CD14-positive monocyte (primary cell): ENCODE data around the gene FAM210B. TPM values are rescaled to one million over a fixed set of nuclear protein-coding genes. Genes with fewer than 3 reads are reported as not detected.

Source experiments
- DNase-seq, 3 donors: peaks; one replicate each; pipeline ENCODE4 v3.0.0-alpha.2; 2011 to 2022
- H2AFZ ChIP-seq: 2 replicates; pipeline ENCODE4 v1.6.0; 2012; ENCODE audit warnings: mild to moderate bottlenecking, low read depth, low read length, inconsistent platforms; ENCODE audit not compliant: insufficient read depth, poor library complexity, severe bottlenecking
- H3K27ac ChIP-seq, 2 donors: 1 replicate in 1 of 2; 2 replicates in 1 of 2; pipeline ENCODE4 v1.5.1; 2012 to 2013; ENCODE audit warnings: low read length in 2 of 2, control low read depth in 1 of 2, inconsistent platforms in 1 of 2, low read depth in 1 of 2, mild to moderate bottlenecking in 1 of 2
- H3K27me3 ChIP-seq, 2 donors: one replicate each; pipeline versions ENCODE4 v1.6.0 to v1.6.1; 2011 to 2013; ENCODE audit warnings: low read length in 2 of 2; ENCODE audit not compliant: control insufficient read depth in 2 of 2, insufficient read depth in 2 of 2
- H3K36me3 ChIP-seq, 2 donors: replicated peaks in 1 of 2; 1 replicate in 1 of 2; 2 replicates in 1 of 2; pipeline versions ENCODE4 v1.5.1 to v1.6.1; 2012 to 2013; ENCODE audit warnings: low read length in 2 of 2, control low read depth in 1 of 2, inconsistent platforms in 1 of 2, mild to moderate bottlenecking in 1 of 2; ENCODE audit not compliant: insufficient read depth in 2 of 2, control insufficient read depth in 1 of 2
- H3K4me1 ChIP-seq, 2 donors: 1 replicate in 1 of 2; 2 replicates in 1 of 2; pipeline versions ENCODE4 v1.5.1 to v1.6.1; 2012 to 2013; ENCODE audit warnings: low read length in 2 of 2, control low read depth in 1 of 2, inconsistent platforms in 1 of 2, mild to moderate bottlenecking in 1 of 2, moderate library complexity in 1 of 2; ENCODE audit not compliant: insufficient read depth in 2 of 2, control insufficient read depth in 1 of 2
- H3K4me2 ChIP-seq: replicated peaks from 2 replicates; pipeline ENCODE3; 2012; ENCODE audit warnings: low read length, moderate library complexity, mild to moderate bottlenecking; ENCODE audit not compliant: poor library complexity, severe bottlenecking; ENCODE audit errors: extremely low read depth
- H3K4me3 ChIP-seq, 3 experiments: fragments of 200-600 bp in 1 of 3; sonication (generic) in 1 of 3; replicated peaks in 1 of 3; 1 replicate in 2 of 3; 2 replicates in 1 of 3; pipeline ENCODE4 v1.5.1; 2011 to 2013; ENCODE audit warnings: low read length in 3 of 3, mild to moderate bottlenecking in 3 of 3, control low read depth in 2 of 3, low read depth in 2 of 3, inconsistent platforms in 1 of 3, moderate library complexity in 1 of 3
- H3K79me2 ChIP-seq: 2 replicates; pipeline ENCODE4 v1.6.0; 2012; ENCODE audit warnings: mild to moderate bottlenecking, control low read depth, inconsistent platforms, low read length, moderate library complexity; ENCODE audit not compliant: insufficient read depth
- H3K9ac ChIP-seq: 2 replicates; pipeline ENCODE4 v1.6.0; 2017; ENCODE audit warnings: low read length, mild to moderate bottlenecking; ENCODE audit not compliant: insufficient read depth, poor library complexity, severe bottlenecking
- H3K9me3 ChIP-seq, 2 donors: replicated peaks in 1 of 2; 1 replicate in 1 of 2; 2 replicates in 1 of 2; pipeline versions ENCODE4 v1.5.1 to v1.6.1; 2012 to 2013; ENCODE audit warnings: low read length in 2 of 2, control low read depth in 1 of 2; ENCODE audit not compliant: control insufficient read depth in 1 of 2, insufficient read depth in 1 of 2
- H4K20me1 ChIP-seq: 2 replicates; pipeline ENCODE4 v1.6.0; 2012; ENCODE audit warnings: mild to moderate bottlenecking, low read length, control low read depth, moderate library complexity; ENCODE audit not compliant: insufficient read depth
- H3K27ac Mint-ChIP-seq, 7 donors: one replicate each; pipeline ENCODE4 v1.8.0; 2020; ENCODE audit warnings: mild to moderate bottlenecking in 7 of 7, mixed read lengths in 7 of 7, moderate library complexity in 6 of 7, inconsistent platforms in 2 of 7
- H3K27me3 Mint-ChIP-seq, 3 donors: one replicate each; pipeline ENCODE4 v1.8.0; 2021 to 2022; ENCODE audit warnings: low read depth in 3 of 3, mild to moderate bottlenecking in 3 of 3, mixed read lengths in 3 of 3, moderate library complexity in 3 of 3, inconsistent platforms in 1 of 3
- H3K36me3 Mint-ChIP-seq, 2 donors: one replicate each; pipeline ENCODE4 v1.8.0; 2020; ENCODE audit warnings: mixed read lengths in 2 of 2, inconsistent platforms in 1 of 2, mild to moderate bottlenecking in 1 of 2
- H3K4me1 Mint-ChIP-seq: one replicate; pipeline ENCODE4 v1.8.0; 2020; ENCODE audit warnings: mild to moderate bottlenecking, mixed read lengths
- H3K4me3 Mint-ChIP-seq, 2 donors: one replicate each; pipeline ENCODE4 v1.8.0; 2020; ENCODE audit warnings: mild to moderate bottlenecking in 2 of 2, mixed read lengths in 2 of 2, moderate library complexity in 1 of 2
- H3K9me3 Mint-ChIP-seq, 7 donors: one replicate each; pipeline ENCODE4 v1.8.0; 2020 to 2022; ENCODE audit warnings: mixed read lengths in 7 of 7, mild to moderate bottlenecking in 6 of 7, moderate library complexity in 6 of 7, inconsistent platforms in 2 of 7
- WGBS: methylation state at CpG from one replicate; pipeline ENCODE4 v1.1.5; 2013; ENCODE audit warnings: missing lambda C conversion rate; ENCODE audit not compliant: insufficient coverage; 5-methylcytosine and 5-hydroxymethylcytosine counted together
- intact Hi-C, 2 donors: fragments of 100-400 bp; cut with micrococcal nuclease; formaldehyde crosslinking; loops; one replicate each; pipeline versions ENCODE4 v1.15.0 to v1.15.1; 2023
- polyA plus RNA-seq, 3 donors: library from polyadenylated mRNA; depleted of rRNA in 1 of 3; unstranded in 2 of 3; stranded (reverse) in 1 of 3; fragments of 300-500 nt in 2 of 3; fragments of >200 nt in 1 of 3; fragmentation: Illumina TruSeq in 2 of 3; gene quantifications; 1 replicate in 2 of 3; 2 replicates in 1 of 3; pipeline ENCODE4 v1.2.3, GENCODE V29; 2012 to 2021
- TF ChIP-seq, protein P1 (sequence below): fragments of 200-600 bp; IDR thresholded peaks from one replicate; pipeline ENCODE4 v1.8.0; 2022; ENCODE audit warnings: antibody characterized with exemption, mild to moderate bottlenecking

FAM210B gene
- polyA plus RNA-seq, 3 donors, result 15.2 to 41.3 (median 34.5) TPM

DNA sequence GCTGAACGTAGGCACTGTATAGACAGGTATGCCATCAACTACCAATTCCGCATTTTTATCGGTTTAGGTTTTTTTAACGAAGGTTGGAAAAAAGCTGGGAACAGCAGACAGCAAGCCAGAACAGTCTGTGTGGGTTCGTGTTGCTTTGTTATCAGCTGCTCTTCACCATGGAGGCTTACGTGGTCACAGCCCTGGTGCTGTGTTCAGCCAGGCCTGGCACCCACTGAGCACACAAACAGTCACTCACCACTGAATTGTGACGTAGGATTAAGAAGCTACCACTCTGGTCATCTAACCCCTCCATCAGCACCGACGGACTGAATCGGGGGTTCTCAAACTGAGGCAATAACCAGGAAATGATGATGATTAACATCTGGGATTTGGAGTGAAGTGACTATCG is 13.2 kb downstream of the FAM210B start:
- Histone ChIP-seq H3K27me3 (no peaks in the 10 kb centered on the region), H3K4me1 (peaks cover 28 to 36% of the 10 kb centered on the region in 2 donors), H3K4me3 (no peak overlapping the region), H3K4me2 (no peak overlapping the region), H3K79me2 (peaks cover 50% of the 10 kb centered on the region), H3K9me3 (no peaks in the 10 kb centered on the region), H2AFZ (no peak overlapping the region), H3K27ac (peak overlapping the region in 1 of 2 donors; percentile 8), H3K9ac (no peak overlapping the region), H4K20me1 (no peaks in the 10 kb centered on the region), H3K36me3 (peaks cover 34 to 58% of the 10 kb centered on the region in 2 donors)
- H3K9me3 Mint-ChIP-seq, result no peaks in the 10 kb centered on the region
- TF ChIP-seq, protein P1, sequence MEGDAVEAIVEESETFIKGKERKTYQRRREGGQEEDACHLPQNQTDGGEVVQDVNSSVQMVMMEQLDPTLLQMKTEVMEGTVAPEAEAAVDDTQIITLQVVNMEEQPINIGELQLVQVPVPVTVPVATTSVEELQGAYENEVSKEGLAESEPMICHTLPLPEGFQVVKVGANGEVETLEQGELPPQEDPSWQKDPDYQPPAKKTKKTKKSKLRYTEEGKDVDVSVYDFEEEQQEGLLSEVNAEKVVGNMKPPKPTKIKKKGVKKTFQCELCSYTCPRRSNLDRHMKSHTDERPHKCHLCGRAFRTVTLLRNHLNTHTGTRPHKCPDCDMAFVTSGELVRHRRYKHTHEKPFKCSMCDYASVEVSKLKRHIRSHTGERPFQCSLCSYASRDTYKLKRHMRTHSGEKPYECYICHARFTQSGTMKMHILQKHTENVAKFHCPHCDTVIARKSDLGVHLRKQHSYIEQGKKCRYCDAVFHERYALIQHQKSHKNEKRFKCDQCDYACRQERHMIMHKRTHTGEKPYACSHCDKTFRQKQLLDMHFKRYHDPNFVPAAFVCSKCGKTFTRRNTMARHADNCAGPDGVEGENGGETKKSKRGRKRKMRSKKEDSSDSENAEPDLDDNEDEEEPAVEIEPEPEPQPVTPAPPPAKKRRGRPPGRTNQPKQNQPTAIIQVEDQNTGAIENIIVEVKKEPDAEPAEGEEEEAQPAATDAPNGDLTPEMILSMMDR, result no peak
- H3K27me3 Mint-ChIP-seq, result no peaks in the 10 kb centered on the region
- H3K4me3 Mint-ChIP-seq, result no peak overlapping the region
- peaks cover 30% of the 10 kb centered on the region for H3K4me1 Mint-ChIP-seq
- peak overlapping the region in 1 of 7 donors; percentile 54 for H3K27ac Mint-ChIP-seq
- WGBS, result 100% methylated on average over 6 of the region's 11 CpGs
- intact Hi-C loops, result no loop called here
- no peak for DNase-seq
- H3K36me3 Mint-ChIP-seq, result peaks cover 40 to 58% of the 10 kb centered on the region in 2 donors

DNA sequence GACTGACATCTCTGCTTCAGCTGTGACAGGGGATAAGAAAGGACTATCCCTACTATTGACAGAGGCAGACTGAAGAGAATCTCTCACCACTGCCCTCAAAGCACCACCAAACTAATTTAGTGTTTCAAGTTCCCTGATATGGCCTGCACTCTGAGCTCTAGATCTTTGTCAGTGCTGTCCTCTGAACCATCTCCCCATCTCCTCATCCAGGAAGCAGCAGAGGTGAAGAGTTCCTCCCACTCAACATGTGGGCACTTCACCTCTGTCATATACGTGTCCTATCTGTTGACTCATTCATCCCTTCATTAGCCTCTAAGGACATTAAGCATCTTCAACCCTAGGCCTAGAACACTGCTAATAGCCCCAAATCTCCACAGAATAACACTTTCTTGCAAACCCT is 14.1 kb downstream of the FAM210B start:
- DNase-seq, result no peak
- no peaks in the 10 kb centered on the region for H3K9me3 Mint-ChIP-seq
- no peaks in the 10 kb centered on the region for H3K27me3 ChIP-seq
- H3K4me1 Mint-ChIP-seq, result peaks cover 33% of the 10 kb centered on the region
- TF ChIP-seq, protein P1, result no peak
- intact Hi-C loops, result no loop called here
- H3K9me3 ChIP-seq, result no peaks in the 10 kb centered on the region
- H3K4me3 ChIP-seq, result no peak overlapping the region
- peak overlapping the region in 5 of 7 donors; percentile 33 to 92 (median 89) for H3K27ac Mint-ChIP-seq
- H3K79me2 ChIP-seq, result peaks cover 59% of the 10 kb centered on the region
- H3K27ac ChIP-seq, result peak overlapping the region in 1 of 2 donors; percentile 82
- H3K27me3 Mint-ChIP-seq, result no peaks in the 10 kb centered on the region
- peaks cover 32 to 54% of the 10 kb centered on the region in 2 donors for H3K36me3 Mint-ChIP-seq
- no peak overlapping the region for H2AFZ ChIP-seq
- H4K20me1 ChIP-seq, result no peaks in the 10 kb centered on the region
- H3K4me1 ChIP-seq, result peaks cover 32 to 40% of the 10 kb centered on the region in 2 donors
- 58% methylated on average over 1 of the region's 1 CpG for WGBS
- peaks cover 30 to 52% of the 10 kb centered on the region in 2 donors for H3K36me3 ChIP-seq
- no peak overlapping the region for H3K4me3 Mint-ChIP-seq
- H3K9ac ChIP-seq, result no peak overlapping the region
- no peak overlapping the region for H3K4me2 ChIP-seq
